Measurements from ENCODE around the gene IL2RG. TPM values are rescaled to one million over a fixed set of nuclear protein-coding genes. Genes with fewer than 3 reads are reported as not detected.

Gene IL2RG
- total RNA-seq, 1 donor, result not detected

DNA sequence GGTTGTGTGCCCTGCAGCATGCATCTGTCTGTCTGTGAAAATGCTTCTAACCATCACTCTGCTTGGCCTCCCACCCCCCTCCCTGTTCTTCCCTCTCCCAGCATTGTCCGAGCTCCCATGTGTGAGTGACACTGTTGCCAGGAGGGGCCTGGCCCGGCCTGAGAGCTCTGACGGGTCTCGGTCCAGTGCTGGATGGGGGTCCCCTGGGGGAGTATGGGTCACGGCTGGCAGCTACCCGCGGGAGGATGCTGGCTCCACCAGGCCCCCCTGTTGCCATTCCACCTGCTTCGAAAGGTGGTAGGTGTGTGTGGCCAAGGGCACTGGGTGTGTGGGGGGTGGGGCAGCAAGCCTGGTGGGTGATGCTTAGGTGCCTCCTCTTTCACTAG is 36.9 kb upstream of the IL2RG start:
- TF ChIP-seq CTCF (IDR thresholded peaks at IDR 0.05; ENCODE audit: insufficient read depth, low read length), result no peak
- H3K4me3 ChIP-seq (ENCODE audit: low read depth, low read length), result no peak overlapping the region
- no peak for DNase-seq (ENCODE audit: low read depth)

DNA sequence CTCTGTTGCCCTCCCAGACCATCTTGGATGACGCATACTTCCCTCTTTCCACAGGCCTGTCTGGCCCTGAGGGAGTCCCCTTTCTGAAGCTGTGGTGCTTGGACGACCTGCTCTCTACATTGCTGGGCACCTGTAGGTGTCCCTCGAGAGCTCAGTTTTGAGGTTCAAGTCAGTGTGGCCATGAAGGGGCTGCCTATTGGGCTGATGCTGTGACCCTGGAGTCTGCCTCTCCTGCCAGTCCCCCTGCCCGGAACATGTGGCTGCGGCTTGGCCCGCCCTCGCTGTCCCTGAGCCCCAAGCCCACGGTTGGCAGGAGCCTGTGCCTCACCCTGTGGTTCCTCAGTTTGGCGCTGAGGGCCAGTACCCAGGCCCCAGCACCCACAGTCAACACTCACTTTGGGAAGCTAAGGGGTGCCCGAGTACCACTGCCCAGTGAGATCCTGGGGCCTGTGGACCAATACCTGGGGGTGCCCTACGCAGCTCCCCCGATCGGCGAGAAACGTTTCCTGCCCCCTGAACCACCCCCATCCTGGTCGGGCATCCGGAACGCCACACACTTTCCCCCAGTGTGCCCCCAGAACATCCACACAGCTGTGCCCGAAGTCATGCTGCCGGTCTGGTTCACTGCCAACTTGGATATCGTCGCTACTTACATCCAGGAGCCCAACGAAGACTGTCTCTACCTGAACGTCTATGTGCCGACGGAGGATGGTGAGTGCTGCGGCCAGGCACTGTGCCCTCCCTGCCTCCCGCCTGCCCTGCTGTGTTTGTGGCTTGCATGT is 36.3 kb upstream of the IL2RG start:
- TF ChIP-seq CTCF (IDR thresholded peaks at IDR 0.05; ENCODE audit: insufficient read depth, low read length), result no peak
- DNase-seq (ENCODE audit: low read depth), result no peak
- H3K4me3 ChIP-seq (ENCODE audit: low read depth, low read length), result no peak overlapping the region

- no peak for TF ChIP-seq CTCF (IDR thresholded peaks at IDR 0.05; ENCODE audit: insufficient read depth, low read length)
- DNase-seq (ENCODE audit: low read depth), result no peak
- H3K4me3 ChIP-seq (ENCODE audit: low read depth, low read length), result peak within 1 kb of the TSS; percentile 25
Observed at GRCh38 chrX:71144651-71145050, 33.3 kb upstream of the IL2RG start, which contains the start of gene NLGN3. Gene NLGN3 (plus strand): TSS chrX:71144841. CDS start chrX:71147750, 2,909 bp downstream.

DNA sequence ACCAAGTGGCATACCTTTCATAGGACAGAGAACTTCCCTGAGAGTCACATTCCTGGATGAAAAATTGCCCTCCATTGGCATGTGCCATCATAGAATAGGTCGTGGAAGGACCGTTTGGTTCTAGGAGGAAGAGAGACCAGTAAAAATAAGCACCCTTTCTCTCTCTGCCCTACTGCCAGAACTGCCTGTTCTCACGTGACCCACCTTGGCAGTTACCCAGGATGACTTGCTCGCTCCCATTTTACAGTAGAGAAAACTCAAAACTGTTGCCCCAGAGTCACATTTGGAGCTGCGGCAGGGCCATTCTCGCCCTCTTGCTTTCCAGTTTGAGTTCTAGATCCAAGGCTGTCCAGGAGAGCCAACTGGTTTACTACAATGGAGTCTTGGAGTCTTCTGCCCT is 32.1 kb upstream of the IL2RG start:
- TF ChIP-seq CTCF (IDR thresholded peaks at IDR 0.05; ENCODE audit: insufficient read depth, low read length), result no peak
- DNase-seq (ENCODE audit: low read depth), result peak; percentile 63
- H3K4me3 ChIP-seq (ENCODE audit: low read depth, low read length), result no peak overlapping the region

GRCh38 chrX:71140440-71140839 is 29.1 kb upstream of the IL2RG start:
- no peak for DNase-seq (ENCODE audit: low read depth)
- TF ChIP-seq CTCF (IDR thresholded peaks at IDR 0.05; ENCODE audit: insufficient read depth, low read length), result no peak
- H3K4me3 ChIP-seq (ENCODE audit: low read depth, low read length), result no peak overlapping the region

GRCh38 chrX:71131510-71131909 is 20.1 kb upstream of the IL2RG start:
- no peak overlapping the region for H3K4me3 ChIP-seq (ENCODE audit: low read depth, low read length)
- no peak for TF ChIP-seq CTCF (IDR thresholded peaks at IDR 0.05; ENCODE audit: insufficient read depth, low read length)
- DNase-seq (ENCODE audit: low read depth), result no peak
